HL-60 (cell line): ENCODE results near the gene NDEL1.

Experiments used
- DNase-seq, 2 experiments: peaks; one replicate each; pipeline ENCODE4 v3.0.0-alpha.2; 2010 to 2020; ENCODE audit warnings: low read depth in 1 of 2, low spot score in 1 of 2
- H3K27ac ChIP-seq: fragments of 250-450 bp; sonication (Bioruptor Pico); replicated peaks from 2 replicates; pipeline ENCODE4 v1.5.1; 2020; ENCODE audit warnings: mild to moderate bottlenecking, moderate library complexity
- H3K27me3 ChIP-seq: fragments of 250-450 bp; sonication (Bioruptor Pico); 2 replicates; pipeline ENCODE4 v1.5.1; 2021; ENCODE audit warnings: mild to moderate bottlenecking, moderate library complexity; ENCODE audit not compliant: insufficient read depth, poor library complexity, severe bottlenecking
- H3K4me3 ChIP-seq: replicated peaks from 2 replicates; pipeline ENCODE4 v1.5.1; 2011; ENCODE audit warnings: mild to moderate bottlenecking, control low read depth, low read length; ENCODE audit not compliant: insufficient read depth
- CTCF ChIP-seq: IDR thresholded peaks from one replicate; pipeline ENCODE4 v1.5.1; 2011; ENCODE audit warnings: low read length, control low read depth, inconsistent platforms; ENCODE audit not compliant: insufficient read depth
- GABPA ChIP-seq: IDR thresholded peaks from 2 replicates; pipeline ENCODE4 v1.6.1; 2012; ENCODE audit warnings: low read depth
- POLR2AphosphoS5 ChIP-seq: IDR thresholded peaks from 2 replicates; pipeline ENCODE4 v1.6.1; 2012; ENCODE audit warnings: low read depth
- REST ChIP-seq: IDR thresholded peaks from 2 replicates; pipeline ENCODE4 v1.6.1; 2012; ENCODE audit warnings: low read depth; ENCODE audit not compliant: insufficient replicate concordance
- SPI1 ChIP-seq: IDR thresholded peaks from 2 replicates; pipeline ENCODE4 v1.6.1; 2012; ENCODE audit warnings: low read depth, mild to moderate bottlenecking, borderline replicate concordance

The NDEL1 gene

GRCh38 chr17:8413938-8414337 lies 21.7 kb upstream of the NDEL1 start:
- Histone ChIP-seq H3K27ac (no peak overlapping the region), H3K4me3 (no peak overlapping the region), H3K27me3 (no peaks in the 10 kb centered on the region)
- no peak for TF ChIP-seq CTCF
- no peak for TF ChIP-seq SPI1
- TF ChIP-seq REST = no peak
- TF ChIP-seq GABPA = no peak
- no peak for TF ChIP-seq POLR2AphosphoS5
- DNase-seq = no peak

GRCh38 chr17:8417806-8418205 lies 17.9 kb upstream of the NDEL1 start:
- peak; percentile 36 to 78 for DNase-seq
- Histone ChIP-seq H3K4me3 (no peak overlapping the region), H3K27ac (peak overlapping the region; percentile 63), H3K27me3 (no peaks in the 10 kb centered on the region)
- TF ChIP-seq POLR2AphosphoS5 (no peak), REST (no peak), GABPA (no peak), CTCF (no peak), SPI1 (no peak)

- TF ChIP-seq POLR2AphosphoS5 (no peak), SPI1 (no peak), REST (no peak), CTCF (no peak), GABPA (no peak)
- peak overlapping the region; percentile 63 for H3K27ac ChIP-seq
- no peak for DNase-seq
Measured at GRCh38 chr17:8418471-8418870, 17.2 kb upstream of the NDEL1 start.

More at GRCh38 chr17:8418471-8418870, 17.2 kb upstream of the NDEL1 start:
- Histone ChIP-seq H3K27me3 (no peaks in the 10 kb centered on the region), H3K4me3 (no peak overlapping the region)
